ENCODE data around the gene NR2E3. TPM values are rescaled to one million over a fixed set of nuclear protein-coding genes. Genes with fewer than 3 reads are reported as not detected.
A peak's percentile ranks its signal among the peaks of the same experiment; 100 is the strongest.

The NR2E3 gene
- total RNA-seq, 1 donor from 2014 or later, result not detected

GRCh38 chr15:71791975-71792374 lies 18.4 kb upstream of the NR2E3 start:
- no peak for DNase-seq

GRCh38 chr15:71792521-71792920 lies 17.8 kb upstream of the NR2E3 start:
- peak; percentile 83 for DNase-seq

GRCh38 chr15:71798641-71799040 lies 11.7 kb upstream of the NR2E3 start:
- no peak for DNase-seq

- DNase-seq, result no peak
These were observed 10.2 kb upstream of the NR2E3 start for GRCh38 chr15:71800190-71800589.

- DNase-seq, result peak; percentile 88
These were observed 9.3 kb upstream of the NR2E3 start for GRCh38 chr15:71800835-71801745.

- no peak for DNase-seq
These were observed 8.3 kb upstream of the NR2E3 start for GRCh38 chr15:71801935-71802655.

- peak; percentile 41 for DNase-seq
These were observed 7.6 kb upstream of the NR2E3 start for GRCh38 chr15:71802770-71803169.

GRCh38 chr15:71804226-71804625 lies 6.1 kb upstream of the NR2E3 start:
- DNase-seq, result no peak

- DNase-seq, result no peak
These were observed 5.5 kb upstream of the NR2E3 start for GRCh38 chr15:71804695-71805470.

GRCh38 chr15:71806452-71806931 lies 3.9 kb upstream of the NR2E3 start:
- DNase-seq, result peak; percentile 35

GRCh38 chr15:71807125-71807629 lies 3.2 kb upstream of the NR2E3 start:
- no peak for DNase-seq

- DNase-seq, result no peak
These were observed 2.7 kb upstream of the NR2E3 start for GRCh38 chr15:71807691-71808091.

- DNase-seq, result no peak
These were observed 1.9 kb upstream of the NR2E3 start for GRCh38 chr15:71808311-71809020.

GRCh38 chr15:71809346-71809745 lies 1.0 kb upstream of the NR2E3 start:
- no peak for DNase-seq

- DNase-seq, result no peak
These were observed 832 bp downstream of the NR2E3 start for GRCh38 chr15:71811036-71811736.

GRCh38 chr15:71811752-71812735 lies 1.7 kb downstream of the NR2E3 start:
- no peak for DNase-seq

- no peak for DNase-seq
These were observed 2.8 kb downstream of the NR2E3 start for GRCh38 chr15:71812966-71813722.

- DNase-seq, result no peak
These were observed 3.5 kb downstream of the NR2E3 start for GRCh38 chr15:71813723-71814470.

GRCh38 chr15:71815301-71815700 lies 4.9 kb downstream of the NR2E3 start:
- no peak for DNase-seq
